Loucy (cell line): ENCODE measurements around the gene NAB1.

Experiments
- CTCF ChIP-seq: fragments of 200-600 bp; sonication (generic); conservative IDR thresholded peaks from 2 replicates; pipeline ENCODE4 v1.5.1; 2014; ENCODE audit warnings: mild to moderate bottlenecking, antibody characterized with exemption, low read length
- EZH2phosphoT487 ChIP-seq: fragments of 200-600 bp; IDR thresholded peaks from 2 replicates; pipeline ENCODE4 v1.6.1; 2018; ENCODE audit warnings: antibody characterized with exemption, mild to moderate bottlenecking, moderate library complexity, borderline replicate concordance

GRCh38 chr2:190636361-190636760 lies 12.5 kb upstream of the NAB1 start:
- TF ChIP-seq CTCF (no peak), EZH2phosphoT487 (no peak)
